HG03139 (cell line): ENCODE data around the gene OR3A1.
"Not testable (repeated sequence)": the region's sequence is repeated elsewhere in the genome, so short reads cannot be mapped to it uniquely, and the experiment has no call there.

Source experiments
- ATAC-seq: cut with Tn5 transposase; IDR thresholded peaks from one replicate; pipeline ENCODE4 v1.9.1; 2021; ENCODE audit not compliant: unreplicated experiment

Gene OR3A1

GRCh38 chr17:3298260-3298659 is at the start of gene OR3A1:
OR3A1 (minus strand) TSS chr17:3298360; CDS start chr17:3292582, 5,778 bp downstream.
- ATAC-seq, result no peak

GRCh38 chr17:3342782-3343181 is 44.6 kb upstream of the OR3A1 start:
- not testable (repeated sequence) for ATAC-seq

GRCh38 chr17:3335876-3336275 is 37.7 kb upstream of the OR3A1 start:
- ATAC-seq, result no peak

- ATAC-seq, result no peak
These were observed 20.2 kb upstream of the OR3A1 start for GRCh38 chr17:3318336-3318735.

- ATAC-seq, result no peak
These were observed 18.7 kb upstream of the OR3A1 start for GRCh38 chr17:3316836-3317235.

GRCh38 chr17:3308603-3309002 is 10.4 kb upstream of the OR3A1 start:
- ATAC-seq, result no peak

- no peak for ATAC-seq
These were observed 2.5 kb downstream of the OR3A1 start for GRCh38 chr17:3295632-3296031.

GRCh38 chr17:3293548-3293947 is 4.6 kb downstream of the OR3A1 start:
- not testable (repeated sequence) for ATAC-seq

GRCh38 chr17:3282901-3283300 is 15.3 kb downstream of the OR3A1 start:
- no peak for ATAC-seq

- no peak for ATAC-seq
These were observed 22.0 kb downstream of the OR3A1 start for GRCh38 chr17:3276126-3276525.

GRCh38 chr17:3271072-3271848 is 26.9 kb downstream of the OR3A1 start:
- ATAC-seq, result no peak

GRCh38 chr17:3260600-3260999 is 37.6 kb downstream of the OR3A1 start:
- no peak for ATAC-seq

GRCh38 chr17:3260163-3260562 is 38.0 kb downstream of the OR3A1 start:
- no peak for ATAC-seq

- no peak for ATAC-seq
These were observed 41.6 kb downstream of the OR3A1 start for GRCh38 chr17:3256575-3256974.

- ATAC-seq, result not testable (repeated sequence)
These were observed 49.1 kb downstream of the OR3A1 start for GRCh38 chr17:3249013-3249412.

- ATAC-seq, result not testable (repeated sequence)
These were observed 53.3 kb downstream of the OR3A1 start for GRCh38 chr17:3244841-3245240.

- not testable (repeated sequence) for ATAC-seq
These were observed 57.1 kb downstream of the OR3A1 start for GRCh38 chr17:3241044-3241443.
